K562 (cell line): Measurements from ENCODE around the gene ZSWIM8. TPM values are rescaled to one million over a fixed set of nuclear protein-coding genes. Genes with fewer than 3 reads are reported as not detected.

Source experiments
- CBFA2T3 ChIP-seq: fragments of 450-650 bp; IDR thresholded peaks from 2 replicates; pipeline ENCODE4 v1.6.1; 2017
- ELF1 ChIP-seq: fragments of 200-800 bp; sonication (Bioruptor generic); IDR thresholded peaks from 2 replicates; pipeline ENCODE4 v1.6.1; 2016; ENCODE audit warnings: missing genetic modification characterization, missing compliant biosample characterization
- FOSL1 ChIP-seq: fragments of 200-800 bp; sonication (Bioruptor generic); conservative IDR thresholded peaks from 2 replicates; pipeline ENCODE4 v1.6.1; 2016; ENCODE audit warnings: missing genetic modification characterization, missing compliant biosample characterization
- HIVEP1 ChIP-seq: fragments of 250-450 bp; sonication (Bioruptor Pico); IDR thresholded peaks from 2 replicates; pipeline ENCODE4 v1.4.0; 2020; ENCODE audit warnings: mild to moderate bottlenecking
- HMG20B ChIP-seq: fragments of 250-450 bp; sonication (Bioruptor Pico); IDR thresholded peaks from 2 replicates; pipeline ENCODE4 v1.5.0; 2021; ENCODE audit warnings: mild to moderate bottlenecking
- MAFG ChIP-seq: fragments of 450-650 bp; conservative IDR thresholded peaks from 2 replicates; pipeline ENCODE4 v1.6.1; 2016; ENCODE audit warnings: missing genetic modification characterization, missing compliant biosample characterization
- MEF2D ChIP-seq: conservative IDR thresholded peaks from 2 replicates; pipeline ENCODE4 v1.6.1; 2016; ENCODE audit warnings: low read depth, missing genetic modification characterization, missing compliant biosample characterization
- NR4A1 ChIP-seq, 2 experiments: fragments of 250-450 bp in 1 of 2; fragments of 450-650 bp in 1 of 2; sonication (Bioruptor Pico) in 1 of 2; IDR thresholded peaks; 2 replicates each; pipeline versions ENCODE4 v1.4.0 to v1.6.1; 2016 to 2020; ENCODE audit warnings: mild to moderate bottlenecking in 2 of 2, missing compliant biosample characterization in 1 of 2, missing genetic modification characterization in 1 of 2, moderate library complexity in 1 of 2
- NRF1 ChIP-seq, 2 experiments: fragments of 450-650 bp; IDR thresholded peaks in 1 of 2; conservative IDR thresholded peaks in 1 of 2; 2 replicates each; pipeline ENCODE4 v1.6.1; 2014; ENCODE audit warnings: mild to moderate bottlenecking in 2 of 2
- ZNF3 ChIP-seq: fragments of 250-450 bp; sonication (Bioruptor Pico); IDR thresholded peaks from 2 replicates; pipeline ENCODE4 v1.5.0; 2021; ENCODE audit warnings: mild to moderate bottlenecking, moderate library complexity
- polyA plus RNA-seq, 8 experiments: library from polyadenylated mRNA; depleted of rRNA in 4 of 8; stranded (reverse) in 5 of 8; unstranded in 3 of 8; fragments of >200 nt; fragmentation: Nextera tagmentation in 2 of 8; fragmentation: Illumina TruSeq in 1 of 8; extraction: Ambion mirVana in 2 of 8; extraction: Trizol in 1 of 8; gene quantifications; 2 replicates each; pipeline versions ENCODE4 v1.2.1 to v1.2.3, GENCODE V29; 2011 to 2014; ENCODE audit warnings: inconsistent platforms in 1 of 8, missing spikeins in 1 of 8
- total RNA-seq, 7 experiments: library from RNA; depleted of rRNA in 6 of 7; stranded (reverse); fragments of >200 nt in 6 of 7; fragmentation: Illumina TruSeq in 2 of 7; extraction: Trizol in 2 of 7; gene quantifications; 2 replicates each; pipeline versions ENCODE4 v1.2.1 to v1.2.3, GENCODE V29; 2011 to 2021; ENCODE audit warnings: low replicate concordance in 1 of 7
- TF ChIP-seq, protein P1 (sequence below): IDR thresholded peaks from 2 replicates; pipeline ENCODE4 v1.6.1; 2011; ENCODE audit warnings: borderline replicate concordance, low read depth, mild to moderate bottlenecking, moderate library complexity, low read length; ENCODE audit not compliant: insufficient read depth, poor library complexity, severe bottlenecking
- TF ChIP-seq, protein P2 (sequence below): sonication (generic); formaldehyde crosslinking; IDR thresholded peaks from 2 replicates; pipeline ENCODE4 v1.8.0; 2022; ENCODE audit warnings: mild to moderate bottlenecking, missing genetic modification reagents
- TF ChIP-seq, protein P3 (sequence below): sonication (generic); formaldehyde crosslinking; IDR thresholded peaks from 2 replicates; pipeline ENCODE4 v1.8.0; 2022; ENCODE audit warnings: mild to moderate bottlenecking, low read depth, missing genetic modification reagents
- TF ChIP-seq, protein P4 (sequence below): sonication (generic); formaldehyde crosslinking; IDR thresholded peaks from 2 replicates; pipeline ENCODE4 v1.8.1; 2023; ENCODE audit warnings: missing genetic modification reagents, mild to moderate bottlenecking, borderline replicate concordance

The ZSWIM8 gene
- total and polyA plus RNA-seq, 9 of the 15 experiments (the other 6 are each of a cell fraction or from before 2014, with no cell fraction given) = 5.6 to 47.8 (median 26.7) TPM

DNA sequence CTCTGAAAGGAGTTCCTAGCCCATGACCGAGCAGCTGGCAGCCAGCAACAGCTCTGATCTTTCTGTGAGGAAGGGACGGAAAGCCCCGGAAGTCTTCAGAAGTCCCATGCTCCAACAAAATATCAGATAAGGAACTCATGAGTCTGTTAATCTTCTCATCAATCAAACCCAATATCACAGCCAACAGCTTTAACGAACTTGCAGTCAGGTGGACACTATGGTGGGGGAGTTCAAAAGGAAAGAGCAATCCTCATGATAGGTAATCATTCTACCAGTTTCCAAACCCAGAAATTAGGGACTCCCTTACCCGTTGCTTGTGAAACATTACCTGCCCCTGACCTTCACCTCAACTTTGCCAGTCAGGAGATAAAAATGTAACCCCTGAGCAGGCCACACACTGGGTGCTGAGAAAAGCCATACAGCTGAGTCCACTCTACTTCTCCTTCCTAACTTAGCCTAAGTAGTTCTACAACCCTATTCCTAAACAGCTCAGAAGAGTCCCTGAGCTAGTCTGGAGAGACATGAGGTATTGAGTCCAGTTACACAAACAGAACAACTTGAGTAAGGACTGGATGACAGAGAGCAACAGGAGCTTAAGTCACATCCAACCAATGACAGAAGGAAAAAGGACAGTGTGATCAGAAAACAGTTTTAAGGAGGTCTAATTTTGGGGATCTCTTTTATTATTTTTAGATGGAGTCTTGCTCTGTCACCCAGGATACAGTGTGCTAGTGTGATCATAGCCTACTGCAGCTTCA, 23.8 kb downstream of the ZSWIM8 start (continued):
- TF ChIP-seq, protein P1, sequence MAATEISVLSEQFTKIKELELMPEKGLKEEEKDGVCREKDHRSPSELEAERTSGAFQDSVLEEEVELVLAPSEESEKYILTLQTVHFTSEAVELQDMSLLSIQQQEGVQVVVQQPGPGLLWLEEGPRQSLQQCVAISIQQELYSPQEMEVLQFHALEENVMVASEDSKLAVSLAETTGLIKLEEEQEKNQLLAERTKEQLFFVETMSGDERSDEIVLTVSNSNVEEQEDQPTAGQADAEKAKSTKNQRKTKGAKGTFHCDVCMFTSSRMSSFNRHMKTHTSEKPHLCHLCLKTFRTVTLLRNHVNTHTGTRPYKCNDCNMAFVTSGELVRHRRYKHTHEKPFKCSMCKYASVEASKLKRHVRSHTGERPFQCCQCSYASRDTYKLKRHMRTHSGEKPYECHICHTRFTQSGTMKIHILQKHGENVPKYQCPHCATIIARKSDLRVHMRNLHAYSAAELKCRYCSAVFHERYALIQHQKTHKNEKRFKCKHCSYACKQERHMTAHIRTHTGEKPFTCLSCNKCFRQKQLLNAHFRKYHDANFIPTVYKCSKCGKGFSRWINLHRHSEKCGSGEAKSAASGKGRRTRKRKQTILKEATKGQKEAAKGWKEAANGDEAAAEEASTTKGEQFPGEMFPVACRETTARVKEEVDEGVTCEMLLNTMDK = no peak
- TF ChIP-seq HIVEP1 (CRISPR knock-in tag) (peak; percentile 57; the same call in 1 of the 2 replicates), ZNF3 (CRISPR knock-in tag) (no peak), ELF1 (peak; percentile 56), MAFG (no peak), HMG20B (no peak), FOSL1 (tag) (0 out of 2 replicates have a peak, but pooled peaks have one; percentile 13), NRF1 (conservative IDR thresholded peaks at IDR 0.05 in 1 of 2, IDR thresholded peaks at IDR 0.05 in 1 of 2) (no peak), MEF2D (tag) (no peak), NR4A1 (CRISPR knock-in tag; IDR thresholded peaks at IDR 0.05) (no peak), NR4A1 (tag; IDR thresholded peaks at IDR 0.05) (no peak), CBFA2T3 (peak; percentile 61)
- TF ChIP-seq, protein P2, sequence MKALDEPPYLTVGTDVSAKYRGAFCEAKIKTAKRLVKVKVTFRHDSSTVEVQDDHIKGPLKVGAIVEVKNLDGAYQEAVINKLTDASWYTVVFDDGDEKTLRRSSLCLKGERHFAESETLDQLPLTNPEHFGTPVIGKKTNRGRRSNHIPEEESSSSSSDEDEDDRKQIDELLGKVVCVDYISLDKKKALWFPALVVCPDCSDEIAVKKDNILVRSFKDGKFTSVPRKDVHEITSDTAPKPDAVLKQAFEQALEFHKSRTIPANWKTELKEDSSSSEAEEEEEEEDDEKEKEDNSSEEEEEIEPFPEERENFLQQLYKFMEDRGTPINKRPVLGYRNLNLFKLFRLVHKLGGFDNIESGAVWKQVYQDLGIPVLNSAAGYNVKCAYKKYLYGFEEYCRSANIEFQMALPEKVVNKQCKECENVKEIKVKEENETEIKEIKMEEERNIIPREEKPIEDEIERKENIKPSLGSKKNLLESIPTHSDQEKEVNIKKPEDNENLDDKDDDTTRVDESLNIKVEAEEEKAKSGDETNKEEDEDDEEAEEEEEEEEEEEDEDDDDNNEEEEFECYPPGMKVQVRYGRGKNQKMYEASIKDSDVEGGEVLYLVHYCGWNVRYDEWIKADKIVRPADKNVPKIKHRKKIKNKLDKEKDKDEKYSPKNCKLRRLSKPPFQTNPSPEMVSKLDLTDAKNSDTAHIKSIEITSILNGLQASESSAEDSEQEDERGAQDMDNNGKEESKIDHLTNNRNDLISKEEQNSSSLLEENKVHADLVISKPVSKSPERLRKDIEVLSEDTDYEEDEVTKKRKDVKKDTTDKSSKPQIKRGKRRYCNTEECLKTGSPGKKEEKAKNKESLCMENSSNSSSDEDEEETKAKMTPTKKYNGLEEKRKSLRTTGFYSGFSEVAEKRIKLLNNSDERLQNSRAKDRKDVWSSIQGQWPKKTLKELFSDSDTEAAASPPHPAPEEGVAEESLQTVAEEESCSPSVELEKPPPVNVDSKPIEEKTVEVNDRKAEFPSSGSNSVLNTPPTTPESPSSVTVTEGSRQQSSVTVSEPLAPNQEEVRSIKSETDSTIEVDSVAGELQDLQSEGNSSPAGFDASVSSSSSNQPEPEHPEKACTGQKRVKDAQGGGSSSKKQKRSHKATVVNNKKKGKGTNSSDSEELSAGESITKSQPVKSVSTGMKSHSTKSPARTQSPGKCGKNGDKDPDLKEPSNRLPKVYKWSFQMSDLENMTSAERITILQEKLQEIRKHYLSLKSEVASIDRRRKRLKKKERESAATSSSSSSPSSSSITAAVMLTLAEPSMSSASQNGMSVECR = no peak
- TF ChIP-seq, protein P3, sequence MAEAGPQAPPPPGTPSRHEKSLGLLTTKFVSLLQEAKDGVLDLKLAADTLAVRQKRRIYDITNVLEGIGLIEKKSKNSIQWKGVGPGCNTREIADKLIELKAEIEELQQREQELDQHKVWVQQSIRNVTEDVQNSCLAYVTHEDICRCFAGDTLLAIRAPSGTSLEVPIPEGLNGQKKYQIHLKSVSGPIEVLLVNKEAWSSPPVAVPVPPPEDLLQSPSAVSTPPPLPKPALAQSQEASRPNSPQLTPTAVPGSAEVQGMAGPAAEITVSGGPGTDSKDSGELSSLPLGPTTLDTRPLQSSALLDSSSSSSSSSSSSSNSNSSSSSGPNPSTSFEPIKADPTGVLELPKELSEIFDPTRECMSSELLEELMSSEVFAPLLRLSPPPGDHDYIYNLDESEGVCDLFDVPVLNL (CRISPR knock-in tag) = no peak
- TF ChIP-seq, protein P4, sequence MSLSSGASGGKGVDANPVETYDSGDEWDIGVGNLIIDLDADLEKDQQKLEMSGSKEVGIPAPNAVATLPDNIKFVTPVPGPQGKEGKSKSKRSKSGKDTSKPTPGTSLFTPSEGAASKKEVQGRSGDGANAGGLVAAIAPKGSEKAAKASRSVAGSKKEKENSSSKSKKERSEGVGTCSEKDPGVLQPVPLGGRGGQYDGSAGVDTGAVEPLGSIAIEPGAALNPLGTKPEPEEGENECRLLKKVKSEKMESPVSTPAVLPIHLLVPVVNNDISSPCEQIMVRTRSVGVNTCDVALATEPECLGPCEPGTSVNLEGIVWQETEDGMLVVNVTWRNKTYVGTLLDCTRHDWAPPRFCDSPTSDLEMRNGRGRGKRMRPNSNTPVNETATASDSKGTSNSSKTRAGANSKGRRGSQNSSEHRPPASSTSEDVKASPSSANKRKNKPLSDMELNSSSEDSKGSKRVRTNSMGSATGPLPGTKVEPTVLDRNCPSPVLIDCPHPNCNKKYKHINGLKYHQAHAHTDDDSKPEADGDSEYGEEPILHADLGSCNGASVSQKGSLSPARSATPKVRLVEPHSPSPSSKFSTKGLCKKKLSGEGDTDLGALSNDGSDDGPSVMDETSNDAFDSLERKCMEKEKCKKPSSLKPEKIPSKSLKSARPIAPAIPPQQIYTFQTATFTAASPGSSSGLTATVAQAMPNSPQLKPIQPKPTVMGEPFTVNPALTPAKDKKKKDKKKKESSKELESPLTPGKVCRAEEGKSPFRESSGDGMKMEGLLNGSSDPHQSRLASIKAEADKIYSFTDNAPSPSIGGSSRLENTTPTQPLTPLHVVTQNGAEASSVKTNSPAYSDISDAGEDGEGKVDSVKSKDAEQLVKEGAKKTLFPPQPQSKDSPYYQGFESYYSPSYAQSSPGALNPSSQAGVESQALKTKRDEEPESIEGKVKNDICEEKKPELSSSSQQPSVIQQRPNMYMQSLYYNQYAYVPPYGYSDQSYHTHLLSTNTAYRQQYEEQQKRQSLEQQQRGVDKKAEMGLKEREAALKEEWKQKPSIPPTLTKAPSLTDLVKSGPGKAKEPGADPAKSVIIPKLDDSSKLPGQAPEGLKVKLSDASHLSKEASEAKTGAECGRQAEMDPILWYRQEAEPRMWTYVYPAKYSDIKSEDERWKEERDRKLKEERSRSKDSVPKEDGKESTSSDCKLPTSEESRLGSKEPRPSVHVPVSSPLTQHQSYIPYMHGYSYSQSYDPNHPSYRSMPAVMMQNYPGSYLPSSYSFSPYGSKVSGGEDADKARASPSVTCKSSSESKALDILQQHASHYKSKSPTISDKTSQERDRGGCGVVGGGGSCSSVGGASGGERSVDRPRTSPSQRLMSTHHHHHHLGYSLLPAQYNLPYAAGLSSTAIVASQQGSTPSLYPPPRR = no peak
